Naive thymus-derived CD4-positive, alpha-beta T cell (primary cell): ENCODE data around the gene TGFBI. TPM values are rescaled to one million over a fixed set of nuclear protein-coding genes. Genes with fewer than 3 reads are reported as not detected.
A peak's percentile ranks its signal among the peaks of the same experiment; 100 is the strongest.

Experiments
- ATAC-seq: fragments of 150-1000 bp; cut with Tn5 transposase; 2 replicates; pipeline ENCODE4 v1.10.0; 2021; ENCODE audit warnings: mild to moderate bottlenecking, moderate library complexity
- CTCF ChIA-PET: fragments of 350-600 bp; sonication (Branson Sonifier 250); formaldehyde crosslinking; loops from one replicate; lab custom pipeline; 2021; ENCODE audit warnings: antibody characterized with exemption; lab: Charles Lee
- POLR2A ChIA-PET: fragments of 350-600 bp; sonication (Branson Sonifier 250); formaldehyde crosslinking; loops from one replicate; lab custom pipeline; 2021; ENCODE audit warnings: antibody characterized with exemption, inconsistent platforms; lab: Charles Lee
- DNase-seq, 9 donors: peaks; one replicate each; pipeline versions ENCODE4 v3.0.0 to v3.0.0-alpha.2; 2020 to 2022; ENCODE audit warnings: mixed read lengths in 1 of 9
- H3K27ac ChIP-seq: one replicate; pipeline ENCODE4 v1.7.0; 2013; ENCODE audit warnings: mild to moderate bottlenecking, low read depth, low read length, moderate library complexity
- H3K27me3 ChIP-seq, 2 donors: one replicate each; pipeline ENCODE4 v1.7.0; 2013; ENCODE audit warnings: low read length in 2 of 2, mild to moderate bottlenecking in 2 of 2, moderate library complexity in 2 of 2; ENCODE audit not compliant: control insufficient read depth in 2 of 2, insufficient read depth in 2 of 2
- H3K36me3 ChIP-seq, 3 experiments: 1 replicate in 2 of 3; 2 replicates in 1 of 3; pipeline ENCODE4 v1.7.0; 2013; ENCODE audit warnings: low read length in 3 of 3, mild to moderate bottlenecking in 3 of 3, moderate library complexity in 1 of 3; ENCODE audit not compliant: insufficient read depth in 3 of 3, control insufficient read depth in 2 of 3
- H3K4me1 ChIP-seq, 2 donors: one replicate each; pipeline ENCODE4 v1.7.0; 2013; ENCODE audit warnings: low read length in 2 of 2, mild to moderate bottlenecking in 2 of 2, moderate library complexity in 1 of 2; ENCODE audit not compliant: control insufficient read depth in 2 of 2, insufficient read depth in 2 of 2
- H3K4me3 ChIP-seq: 2 replicates; pipeline ENCODE4 v1.7.0; 2013; ENCODE audit warnings: mild to moderate bottlenecking, low read length
- H3K9me3 ChIP-seq, 3 experiments: 1 replicate in 2 of 3; 2 replicates in 1 of 3; pipeline ENCODE4 v1.7.0; 2013; ENCODE audit warnings: low read length in 3 of 3; ENCODE audit not compliant: control insufficient read depth in 2 of 3
- H3K27ac Mint-ChIP-seq, 9 donors: one replicate each; pipeline ENCODE4 v1.8.0; 2020 to 2022; ENCODE audit warnings: mixed read lengths in 9 of 9, mild to moderate bottlenecking in 8 of 9, moderate library complexity in 5 of 9, inconsistent platforms in 2 of 9
- H3K27me3 Mint-ChIP-seq, 5 donors: one replicate each; pipeline ENCODE4 v1.8.0; 2021 to 2022; ENCODE audit warnings: mixed read lengths in 5 of 5, mild to moderate bottlenecking in 1 of 5
- H3K36me3 Mint-ChIP-seq, 5 donors: one replicate each; pipeline ENCODE4 v1.8.0; 2020 to 2022; ENCODE audit warnings: mixed read lengths in 5 of 5, mild to moderate bottlenecking in 3 of 5, inconsistent platforms in 1 of 5
- H3K4me1 Mint-ChIP-seq, 7 donors: one replicate each; pipeline ENCODE4 v1.8.0; 2020 to 2022; ENCODE audit warnings: mixed read lengths in 7 of 7, mild to moderate bottlenecking in 3 of 7, inconsistent platforms in 1 of 7
- H3K4me3 Mint-ChIP-seq, 10 donors: one replicate each; pipeline ENCODE4 v1.8.0; 2020 to 2022; ENCODE audit warnings: mild to moderate bottlenecking in 10 of 10, mixed read lengths in 10 of 10, moderate library complexity in 6 of 10, inconsistent platforms in 2 of 10
- H3K9me3 Mint-ChIP-seq, 11 donors: one replicate each; pipeline ENCODE4 v1.8.0; 2020 to 2022; ENCODE audit warnings: mixed read lengths in 11 of 11, mild to moderate bottlenecking in 4 of 11, inconsistent platforms in 1 of 11, moderate library complexity in 1 of 11
- intact Hi-C, 2 donors: fragments of 100-400 bp; cut with micrococcal nuclease; formaldehyde crosslinking; loops; one replicate each; pipeline ENCODE4 v1.15.1; 2023
- polyA plus RNA-seq, 2 donors: library from polyadenylated mRNA; unstranded; fragments of 300-500 nt; fragmentation: Illumina TruSeq; gene quantifications; one replicate each; pipeline ENCODE4 v1.2.3, GENCODE V29; 2021
- total RNA-seq, 6 experiments: library from RNA in 5 of 6; stranded (reverse) in 5 of 6; gene quantifications; 1 replicate in 5 of 6; 2 replicates in 1 of 6; pipeline ENCODE4 v1.2.3 and lab custom pipeline; 2021 to 2026

The TGFBI gene
- total and polyA plus RNA-seq, 7 experiments from 2014 or later = 0.07 to 167 (median 18.5) TPM; not detected in 1

DNA sequence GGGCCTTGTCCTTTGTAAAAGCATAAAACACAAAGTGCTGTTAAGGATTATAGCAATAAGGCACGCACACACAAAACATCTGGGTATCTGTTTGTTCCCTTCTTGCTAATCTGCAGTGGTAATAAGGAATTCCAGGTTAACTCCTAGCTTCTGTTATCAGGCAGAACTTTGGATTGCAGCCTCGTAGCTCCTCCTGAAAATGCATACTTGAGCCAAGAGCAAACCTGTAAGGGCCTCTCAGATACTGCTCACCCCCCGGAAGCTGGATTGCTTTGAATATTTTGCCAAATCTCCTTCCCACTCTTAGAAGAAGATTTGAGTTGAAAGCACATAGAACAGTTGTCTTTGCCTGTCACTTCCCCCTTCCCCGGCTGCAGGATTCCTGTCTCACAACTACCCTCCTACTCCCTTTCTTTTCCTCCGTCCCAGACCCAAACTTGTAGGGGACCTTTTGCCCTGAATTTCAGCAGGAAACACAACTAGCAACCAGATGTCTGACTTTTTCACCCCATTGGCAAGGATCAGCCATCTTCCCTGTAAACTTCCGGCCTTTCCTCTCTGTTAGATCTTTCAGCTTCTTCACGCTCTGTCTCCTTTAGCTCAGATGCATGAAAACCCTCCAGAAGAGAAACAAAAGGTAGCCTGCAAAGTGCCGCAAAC, 75.6 kb downstream of the TGFBI start:
- CTCF ChIA-PET = no interaction called here

DNA sequence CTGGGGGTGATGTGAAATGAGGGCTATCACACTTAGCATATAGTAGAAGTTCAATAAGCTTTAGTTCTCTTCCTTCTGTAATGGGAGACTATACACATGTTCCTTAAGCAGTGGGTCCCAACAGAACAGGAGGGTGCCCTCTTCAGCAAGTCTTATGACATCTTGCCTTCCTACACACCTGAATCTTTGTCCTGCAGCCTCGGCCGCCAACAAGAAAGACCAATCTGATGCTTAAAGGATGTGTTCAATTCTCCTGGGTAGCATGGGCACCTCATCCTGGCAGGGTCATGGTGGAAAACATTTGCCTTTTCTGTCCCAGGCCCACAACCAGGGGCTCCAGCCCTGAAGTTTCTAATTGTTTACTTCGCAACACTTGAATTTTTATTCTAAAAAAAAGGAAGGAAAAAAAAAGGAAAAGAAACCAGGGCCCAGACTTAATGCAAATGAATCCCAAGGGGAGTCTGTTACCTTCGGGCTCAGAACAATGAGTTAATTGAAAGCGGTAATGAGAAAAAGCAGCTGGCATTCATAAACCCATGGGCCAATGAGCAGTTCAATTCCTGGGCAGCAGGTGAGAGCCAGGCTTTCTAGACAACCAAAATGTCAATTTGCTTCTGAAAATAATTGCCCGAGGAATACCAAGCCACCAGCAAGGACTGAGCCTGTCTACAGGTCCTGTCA, 77.7 kb downstream of the TGFBI start:
- Mint-ChIP-seq H3K36me3 (no peaks in the 10 kb centered on the region), H3K4me3 (no peak overlapping the region), H3K4me1 (no peaks in the 10 kb centered on the region), H3K9me3 (no peaks in the 10 kb centered on the region), H3K27me3 (peaks cover 4 to 16% (median 5%) of the 10 kb centered on the region in 5 donors), H3K27ac (no peak overlapping the region)
- CTCF ChIA-PET = no interaction called here
- POLR2A ChIA-PET = no interaction called here
- H3K36me3 ChIP-seq = no peaks in the 10 kb centered on the region
- H3K4me3 ChIP-seq = no peak overlapping the region
- intact Hi-C loops = no loop called here
- ATAC-seq (no peak), DNase-seq (no peak)
- no peaks in the 10 kb centered on the region for H3K4me1 ChIP-seq
- no peaks in the 10 kb centered on the region for H3K27me3 ChIP-seq
- no peaks in the 10 kb centered on the region for H3K9me3 ChIP-seq
- H3K27ac ChIP-seq = no peak overlapping the region

More for the DNA sequence above, 75.6 kb downstream of the TGFBI start:
- intact Hi-C loops = no loop called here
- POLR2A ChIA-PET = no interaction called here
- no peaks in the 10 kb centered on the region for H3K9me3 ChIP-seq
- H3K27me3 ChIP-seq = no peaks in the 10 kb centered on the region
- H3K36me3 ChIP-seq = no peaks in the 10 kb centered on the region
- H3K4me3 ChIP-seq = no peak overlapping the region
- Mint-ChIP-seq H3K4me3 (no peak overlapping the region), H3K4me1 (no peaks in the 10 kb centered on the region), H3K27ac (no peak overlapping the region), H3K36me3 (no peaks in the 10 kb centered on the region), H3K27me3 (peaks cover 5 to 16% (median 8%) of the 10 kb centered on the region in 5 donors), H3K9me3 (no peaks in the 10 kb centered on the region)
- no peak for ATAC-seq
- H3K27ac ChIP-seq = no peak overlapping the region
- DNase-seq = no peak
- H3K4me1 ChIP-seq = no peaks in the 10 kb centered on the region

DNA sequence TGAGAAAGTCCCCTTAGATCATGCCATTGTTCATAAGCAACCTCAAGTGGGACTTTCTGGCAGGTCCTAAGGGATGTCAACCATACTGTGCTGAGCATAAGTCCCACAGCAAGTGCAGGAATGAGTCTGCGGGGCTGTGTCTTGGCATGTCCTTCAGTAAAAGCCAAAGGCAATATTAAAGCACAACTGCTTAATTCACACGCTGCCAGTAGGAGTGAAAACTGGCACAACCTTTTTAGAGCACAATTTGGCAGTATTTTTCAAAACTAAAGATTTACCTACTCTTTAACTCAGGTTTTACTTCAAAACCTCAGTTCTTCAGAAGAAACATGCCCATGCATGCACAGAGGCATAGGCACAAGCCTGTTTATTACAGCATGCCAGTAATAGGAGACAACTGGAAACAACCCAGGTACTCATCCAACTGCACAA, 79.4 kb downstream of the TGFBI start:
- POLR2A ChIA-PET = no interaction called here
- CTCF ChIA-PET = no interaction called here

DNA sequence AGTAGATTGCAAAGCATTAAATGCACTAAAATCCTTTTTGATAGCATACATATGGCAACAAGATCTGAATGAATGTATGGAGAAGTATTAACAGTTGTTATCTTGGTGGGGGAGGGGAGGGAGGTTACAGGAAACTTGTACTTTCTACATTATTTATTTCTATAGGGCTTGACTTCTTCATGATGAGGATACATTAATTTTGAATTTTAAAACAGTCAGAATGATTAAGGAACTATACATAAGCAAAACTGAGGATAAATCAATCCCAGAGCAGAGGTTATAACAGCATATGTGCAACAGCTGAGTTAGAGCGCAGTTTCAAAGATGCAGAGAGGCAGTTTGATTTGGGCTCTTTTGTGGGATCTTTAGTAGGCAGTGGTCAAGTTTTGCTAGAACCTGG, 80.0 kb downstream of the TGFBI start:
- CTCF ChIA-PET = no interaction called here
- intact Hi-C loops = no loop called here
- Mint-ChIP-seq H3K27ac (no peak overlapping the region), H3K4me3 (no peak overlapping the region), H3K36me3 (no peaks in the 10 kb centered on the region), H3K9me3 (no peaks in the 10 kb centered on the region), H3K27me3 (peaks cover 6 to 22% (median 8%) of the 10 kb centered on the region in 5 donors), H3K4me1 (peaks cover 0 to 2% (median 0%) of the 10 kb centered on the region in 7 donors)
- ATAC-seq = no peak
- H3K27me3 ChIP-seq = no peaks in the 10 kb centered on the region
- DNase-seq = no peak
- no peaks in the 10 kb centered on the region for H3K9me3 ChIP-seq
- POLR2A ChIA-PET = no interaction called here
- H3K36me3 ChIP-seq = no peaks in the 10 kb centered on the region
- no peak overlapping the region for H3K4me3 ChIP-seq
- no peaks in the 10 kb centered on the region for H3K4me1 ChIP-seq
- no peak overlapping the region for H3K27ac ChIP-seq

More for the DNA sequence above, 79.4 kb downstream of the TGFBI start:
- no peaks in the 10 kb centered on the region for H3K27me3 ChIP-seq
- H3K4me1 ChIP-seq = no peaks in the 10 kb centered on the region
- Mint-ChIP-seq H3K27me3 (peaks cover 6 to 18% (median 8%) of the 10 kb centered on the region in 5 donors), H3K36me3 (no peaks in the 10 kb centered on the region), H3K9me3 (no peaks in the 10 kb centered on the region), H3K4me1 (peaks cover 0 to 2% (median 0%) of the 10 kb centered on the region in 7 donors), H3K27ac (peak overlapping the region in 1 of 9 donors; percentile 27), H3K4me3 (no peak overlapping the region)
- DNase-seq = no peak
- H3K4me3 ChIP-seq = no peak overlapping the region
- no peaks in the 10 kb centered on the region for H3K36me3 ChIP-seq
- H3K27ac ChIP-seq = no peak overlapping the region
- intact Hi-C loops = no loop called here
- ATAC-seq = no peak
- H3K9me3 ChIP-seq = no peaks in the 10 kb centered on the region

DNA sequence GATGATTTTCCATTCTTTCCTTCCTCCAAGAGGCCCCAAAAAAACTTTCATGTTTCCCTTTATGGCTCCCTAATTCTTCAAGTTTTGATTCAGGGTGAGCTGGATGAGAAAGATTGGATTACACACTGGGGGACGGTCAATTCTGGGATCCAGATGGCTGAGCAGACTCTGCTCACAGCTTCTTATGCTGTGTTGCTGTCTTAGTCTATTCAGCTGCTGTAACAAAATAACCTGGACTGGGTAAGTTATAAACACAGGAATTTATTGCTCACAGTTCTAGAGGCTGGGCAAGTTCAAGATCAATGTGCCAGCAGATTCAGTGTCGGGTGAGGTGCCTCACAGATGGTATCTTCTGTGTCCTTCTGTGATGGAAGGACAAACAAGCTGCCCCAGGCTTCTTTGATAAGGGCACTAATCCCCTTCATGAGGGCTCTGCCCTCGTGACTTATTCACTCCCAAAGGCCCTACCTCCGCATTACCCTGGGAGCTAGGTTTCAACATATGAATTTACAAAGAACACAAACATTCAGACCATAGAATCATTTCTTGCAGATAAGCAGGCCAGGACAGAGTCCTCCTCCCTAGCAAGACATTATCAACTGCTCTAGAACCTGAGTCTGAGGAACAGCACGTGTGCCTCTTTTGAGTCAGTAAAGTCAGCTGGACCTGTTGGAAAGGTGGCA, 80.8 kb downstream of the TGFBI start:
- Mint-ChIP-seq H3K27me3 (peaks cover 6 to 19% (median 8%) of the 10 kb centered on the region in 5 donors), H3K9me3 (no peaks in the 10 kb centered on the region), H3K27ac (no peak overlapping the region), H3K4me3 (no peak overlapping the region), H3K4me1 (peaks cover 0 to 2% (median 0%) of the 10 kb centered on the region in 7 donors), H3K36me3 (no peaks in the 10 kb centered on the region)
- no peak overlapping the region for H3K4me3 ChIP-seq
- H3K4me1 ChIP-seq = no peaks in the 10 kb centered on the region
- no peak overlapping the region for H3K27ac ChIP-seq
- no peaks in the 10 kb centered on the region for H3K36me3 ChIP-seq
- no peak for DNase-seq
- H3K9me3 ChIP-seq = no peaks in the 10 kb centered on the region
- intact Hi-C loops = no loop called here
- no peaks in the 10 kb centered on the region for H3K27me3 ChIP-seq
- POLR2A ChIA-PET = no interaction called here
- ATAC-seq = no peak
- CTCF ChIA-PET = no interaction called here
